Measurements from ENCODE around the gene LARP4B. TPM values are rescaled to one million over a fixed set of nuclear protein-coding genes. Genes with fewer than 3 reads are reported as not detected.

Gene LARP4B
- total and polyA plus RNA-seq, 4 donors, result 5.5 to 20.4 (median 12.1) TPM

DNA sequence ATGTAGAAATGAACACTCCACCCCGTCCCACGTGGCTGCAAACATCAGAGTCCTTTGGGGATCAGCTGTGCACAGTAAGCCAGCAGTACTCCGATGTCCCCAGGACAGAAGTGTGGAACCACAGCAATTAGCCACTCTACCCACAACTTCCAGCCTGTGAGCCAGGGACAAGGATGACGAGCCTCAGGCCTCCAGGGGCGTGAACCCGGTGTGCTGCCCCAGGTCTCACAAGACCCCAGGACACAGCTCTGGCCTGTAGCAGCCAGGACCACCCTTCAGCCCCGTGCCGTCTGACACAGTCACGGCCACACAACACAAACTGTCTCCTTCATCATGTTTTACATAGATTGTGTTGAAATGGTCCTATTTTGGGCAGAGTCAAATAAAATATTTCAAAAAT, 129.0 kb downstream of the LARP4B start:
- H3K36me3 ChIP-seq (ENCODE audit: control insufficient read depth in 4 of 4, insufficient read depth in 3 of 4, low read depth in 1 of 4, low read length in 3 of 4), result peaks cover 0 to 7% (median 5%) of the 10 kb centered on the region in 4 donors
- TF ChIP-seq EGR1 (IDR thresholded peaks at IDR 0.05; ENCODE audit: low read depth in 2 of 2) (no peak), SP1 (IDR thresholded peaks at IDR 0.05) (no peak), FOXA2 (IDR thresholded peaks at IDR 0.05) (no peak), HNF4G (IDR thresholded peaks at IDR 0.05) (no peak), RXRA (IDR thresholded peaks at IDR 0.05) (no peak), FOXA1 (IDR thresholded peaks at IDR 0.05) (no peak), HNF4A (conservative IDR thresholded peaks at IDR 0.05) (no peak), JUND (IDR thresholded peaks at IDR 0.05) (no peak)
- TF ChIP-seq, protein P1, sequence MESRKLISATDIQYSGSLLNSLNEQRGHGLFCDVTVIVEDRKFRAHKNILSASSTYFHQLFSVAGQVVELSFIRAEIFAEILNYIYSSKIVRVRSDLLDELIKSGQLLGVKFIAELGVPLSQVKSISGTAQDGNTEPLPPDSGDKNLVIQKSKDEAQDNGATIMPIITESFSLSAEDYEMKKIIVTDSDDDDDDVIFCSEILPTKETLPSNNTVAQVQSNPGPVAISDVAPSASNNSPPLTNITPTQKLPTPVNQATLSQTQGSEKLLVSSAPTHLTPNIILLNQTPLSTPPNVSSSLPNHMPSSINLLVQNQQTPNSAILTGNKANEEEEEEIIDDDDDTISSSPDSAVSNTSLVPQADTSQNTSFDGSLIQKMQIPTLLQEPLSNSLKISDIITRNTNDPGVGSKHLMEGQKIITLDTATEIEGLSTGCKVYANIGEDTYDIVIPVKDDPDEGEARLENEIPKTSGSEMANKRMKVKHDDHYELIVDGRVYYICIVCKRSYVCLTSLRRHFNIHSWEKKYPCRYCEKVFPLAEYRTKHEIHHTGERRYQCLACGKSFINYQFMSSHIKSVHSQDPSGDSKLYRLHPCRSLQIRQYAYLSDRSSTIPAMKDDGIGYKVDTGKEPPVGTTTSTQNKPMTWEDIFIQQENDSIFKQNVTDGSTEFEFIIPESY (IDR thresholded peaks at IDR 0.05), result no peak
- no peaks in the 10 kb centered on the region for H3K9me3 ChIP-seq (ENCODE audit: control insufficient read depth in 4 of 4, low read length in 3 of 4)
- H3K27ac ChIP-seq (ENCODE audit: low read depth in 1 of 2, low read length in 2 of 2), result no peak overlapping the region
- no peak for DNase-seq (ENCODE audit: low spot score)
- H3K9ac ChIP-seq (ENCODE audit: low read depth in 1 of 2, low read length in 2 of 2), result no peak overlapping the region
- H3K4me3 ChIP-seq (ENCODE audit: low read depth in 1 of 3, low read length in 3 of 3), result no peak overlapping the region
- H3K4me1 ChIP-seq (ENCODE audit: control insufficient read depth in 4 of 4, insufficient read depth in 4 of 4, low read length in 3 of 4), result peaks cover 0 to 2% (median 0%) of the 10 kb centered on the region in 4 donors
- 88% methylated on average over 9 of the region's 9 CpGs for WGBS
- no peaks in the 10 kb centered on the region for H3K27me3 ChIP-seq (ENCODE audit: control insufficient read depth in 4 of 4, insufficient read depth in 4 of 4, low read length in 3 of 4)

DNA sequence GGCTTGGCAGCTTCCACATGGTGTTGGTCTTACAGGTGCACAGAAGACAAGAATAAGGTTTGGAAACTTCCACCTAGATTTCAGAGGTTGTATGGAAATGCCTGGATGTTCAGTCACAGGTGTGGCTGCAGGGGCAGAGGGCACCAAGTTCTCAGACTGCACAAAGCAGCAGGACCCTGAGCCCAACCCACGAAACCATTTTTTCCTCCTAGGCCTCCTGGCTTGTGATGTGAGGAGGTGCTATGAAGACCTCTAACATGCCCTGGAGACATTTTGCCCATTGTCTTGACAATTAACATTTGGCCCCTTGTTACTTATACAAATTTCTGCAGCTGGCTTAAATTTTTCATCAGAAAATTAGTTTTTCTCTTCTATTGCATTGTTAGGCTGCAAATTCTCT, 134.3 kb downstream of the LARP4B start:
- H3K4me3 ChIP-seq (ENCODE audit: low read depth in 1 of 3, low read length in 3 of 3), result no peak overlapping the region
- WGBS, result 93% methylated on average over 1 of the region's 1 CpG
- no peak for DNase-seq (ENCODE audit: low spot score)

DNA sequence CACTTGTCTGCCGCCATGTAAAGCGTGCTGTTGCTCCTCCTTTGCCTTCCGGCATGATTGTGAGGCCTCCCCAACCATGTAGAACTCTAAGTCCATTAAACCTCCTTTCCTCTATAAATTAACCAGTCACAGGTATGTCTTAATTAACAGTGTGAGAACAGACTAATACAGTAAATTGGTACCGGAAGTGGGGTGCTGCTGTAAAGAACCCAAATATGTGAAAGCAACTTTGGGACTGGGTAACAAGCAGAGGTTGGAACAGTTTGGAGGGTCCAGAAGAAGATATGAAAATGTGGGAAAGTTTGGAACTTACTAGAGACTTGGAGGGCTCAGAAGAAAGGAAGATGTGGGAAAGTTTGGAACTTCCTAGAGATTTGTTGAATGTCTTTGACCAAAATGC, 135.3 kb downstream of the LARP4B start:
- Histone ChIP-seq H3K9ac (ENCODE audit: low read depth in 1 of 2, low read length in 2 of 2) (no peak overlapping the region), H3K27me3 (ENCODE audit: control insufficient read depth in 4 of 4, insufficient read depth in 4 of 4, low read length in 3 of 4) (no peaks in the 10 kb centered on the region), H3K36me3 (ENCODE audit: control insufficient read depth in 4 of 4, insufficient read depth in 3 of 4, low read depth in 1 of 4, low read length in 3 of 4) (no peaks in the 10 kb centered on the region), H3K4me1 (ENCODE audit: control insufficient read depth in 4 of 4, insufficient read depth in 4 of 4, low read length in 3 of 4) (no peaks in the 10 kb centered on the region), H3K4me3 (ENCODE audit: low read depth in 1 of 3, low read length in 3 of 3) (no peak overlapping the region), H3K9me3 (ENCODE audit: control insufficient read depth in 4 of 4, low read length in 3 of 4) (no peaks in the 10 kb centered on the region), H3K27ac (ENCODE audit: low read depth in 1 of 2, low read length in 2 of 2) (no peak overlapping the region)
- 73% methylated on average over 4 of the region's 4 CpGs for WGBS
- TF ChIP-seq NR2F2 (IDR thresholded peaks at IDR 0.05), result no peak
- DNase-seq (ENCODE audit: low spot score), result no peak

More for the DNA sequence above, 134.3 kb downstream of the LARP4B start:
- Histone ChIP-seq H3K27me3 (ENCODE audit: control insufficient read depth in 4 of 4, insufficient read depth in 4 of 4, low read length in 3 of 4) (no peaks in the 10 kb centered on the region), H3K27ac (ENCODE audit: low read depth in 1 of 2, low read length in 2 of 2) (no peak overlapping the region), H3K4me1 (ENCODE audit: control insufficient read depth in 4 of 4, insufficient read depth in 4 of 4, low read length in 3 of 4) (no peaks in the 10 kb centered on the region), H3K9me3 (ENCODE audit: control insufficient read depth in 4 of 4, low read length in 3 of 4) (no peaks in the 10 kb centered on the region), H3K36me3 (ENCODE audit: control insufficient read depth in 4 of 4, insufficient read depth in 3 of 4, low read depth in 1 of 4, low read length in 3 of 4) (no peaks in the 10 kb centered on the region), H3K9ac (ENCODE audit: low read depth in 1 of 2, low read length in 2 of 2) (no peak overlapping the region)
- TF ChIP-seq NR2F2 (IDR thresholded peaks at IDR 0.05), result no peak
- TF ChIP-seq, protein P2, sequence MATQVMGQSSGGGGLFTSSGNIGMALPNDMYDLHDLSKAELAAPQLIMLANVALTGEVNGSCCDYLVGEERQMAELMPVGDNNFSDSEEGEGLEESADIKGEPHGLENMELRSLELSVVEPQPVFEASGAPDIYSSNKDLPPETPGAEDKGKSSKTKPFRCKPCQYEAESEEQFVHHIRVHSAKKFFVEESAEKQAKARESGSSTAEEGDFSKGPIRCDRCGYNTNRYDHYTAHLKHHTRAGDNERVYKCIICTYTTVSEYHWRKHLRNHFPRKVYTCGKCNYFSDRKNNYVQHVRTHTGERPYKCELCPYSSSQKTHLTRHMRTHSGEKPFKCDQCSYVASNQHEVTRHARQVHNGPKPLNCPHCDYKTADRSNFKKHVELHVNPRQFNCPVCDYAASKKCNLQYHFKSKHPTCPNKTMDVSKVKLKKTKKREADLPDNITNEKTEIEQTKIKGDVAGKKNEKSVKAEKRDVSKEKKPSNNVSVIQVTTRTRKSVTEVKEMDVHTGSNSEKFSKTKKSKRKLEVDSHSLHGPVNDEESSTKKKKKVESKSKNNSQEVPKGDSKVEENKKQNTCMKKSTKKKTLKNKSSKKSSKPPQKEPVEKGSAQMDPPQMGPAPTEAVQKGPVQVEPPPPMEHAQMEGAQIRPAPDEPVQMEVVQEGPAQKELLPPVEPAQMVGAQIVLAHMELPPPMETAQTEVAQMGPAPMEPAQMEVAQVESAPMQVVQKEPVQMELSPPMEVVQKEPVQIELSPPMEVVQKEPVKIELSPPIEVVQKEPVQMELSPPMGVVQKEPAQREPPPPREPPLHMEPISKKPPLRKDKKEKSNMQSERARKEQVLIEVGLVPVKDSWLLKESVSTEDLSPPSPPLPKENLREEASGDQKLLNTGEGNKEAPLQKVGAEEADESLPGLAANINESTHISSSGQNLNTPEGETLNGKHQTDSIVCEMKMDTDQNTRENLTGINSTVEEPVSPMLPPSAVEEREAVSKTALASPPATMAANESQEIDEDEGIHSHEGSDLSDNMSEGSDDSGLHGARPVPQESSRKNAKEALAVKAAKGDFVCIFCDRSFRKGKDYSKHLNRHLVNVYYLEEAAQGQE (IDR thresholded peaks at IDR 0.05), result no peak
